Activated T-cell treated with anti-CD3 and anti-CD28 coated beads for 24 hours (primary cell): ENCODE data around the gene KIF26B.

Source experiments
- DNase-seq: peaks from one replicate; pipeline ENCODE4 v3.0.0-alpha.2; 2020; ENCODE audit warnings: low read depth

KIF26B gene

DNA sequence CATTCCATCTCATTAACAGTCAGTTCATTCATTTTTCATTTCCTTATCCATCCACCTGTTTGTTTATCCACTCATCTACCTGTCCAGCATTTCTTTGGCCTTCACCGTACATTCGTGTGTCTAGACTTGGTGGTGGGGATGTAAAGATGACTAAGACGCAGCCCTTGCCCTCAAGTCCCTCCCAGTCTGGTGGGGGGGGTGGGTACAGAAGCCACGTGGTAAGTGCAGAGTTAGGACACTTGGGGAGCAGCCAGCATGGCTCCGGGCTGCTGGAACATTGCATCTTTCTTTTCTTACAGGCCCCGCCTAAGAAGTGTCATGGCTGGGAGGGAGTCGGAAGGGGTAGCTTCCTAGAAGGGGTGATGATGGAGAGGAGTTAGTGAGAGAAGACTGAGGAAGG lies 17.2 kb downstream of the KIF26B start:
- DNase-seq = no peak

- DNase-seq = no peak
These were observed 18.0 kb downstream of the KIF26B start for GRCh38 chr1:245172829-245173228.

DNA sequence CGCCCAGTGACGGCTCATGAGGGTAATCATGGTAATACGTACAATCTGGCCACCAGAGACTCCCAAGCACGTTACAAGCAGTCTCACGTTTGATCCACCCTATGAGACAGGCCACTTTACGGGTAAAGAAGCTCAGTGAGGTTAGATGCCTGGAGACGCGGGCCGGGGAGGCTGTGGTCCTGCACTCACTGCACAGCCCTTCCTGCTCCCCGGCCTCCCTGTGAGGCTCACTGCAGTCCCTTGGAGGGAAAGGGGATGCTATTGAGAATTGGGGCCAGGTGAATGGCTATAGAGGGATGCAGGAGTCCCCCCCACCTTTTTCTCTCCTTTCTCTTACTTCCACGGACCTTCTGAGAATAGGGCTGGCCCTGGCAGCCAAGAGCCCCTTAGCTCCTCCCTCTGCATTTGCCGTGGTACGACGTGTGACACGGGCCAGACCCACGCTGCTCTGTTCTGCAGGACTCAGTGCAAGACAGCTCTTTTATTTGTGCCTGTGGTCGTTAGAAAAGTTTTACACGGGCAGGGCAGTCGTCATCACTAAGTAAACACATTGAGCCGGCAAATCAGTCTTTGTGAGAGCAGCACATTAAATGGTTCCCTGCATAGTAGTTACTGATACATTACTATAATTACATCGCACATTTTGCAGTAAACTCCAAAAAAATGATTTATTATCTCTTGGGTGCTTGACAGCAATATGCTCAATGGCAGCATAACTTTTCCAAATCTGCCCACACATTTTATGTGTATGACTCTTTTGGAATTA lies 18.8 kb downstream of the KIF26B start:
- DNase-seq = no peak

GRCh38 chr1:245177071-245177900 lies 22.5 kb downstream of the KIF26B start:
- no peak for DNase-seq

DNA sequence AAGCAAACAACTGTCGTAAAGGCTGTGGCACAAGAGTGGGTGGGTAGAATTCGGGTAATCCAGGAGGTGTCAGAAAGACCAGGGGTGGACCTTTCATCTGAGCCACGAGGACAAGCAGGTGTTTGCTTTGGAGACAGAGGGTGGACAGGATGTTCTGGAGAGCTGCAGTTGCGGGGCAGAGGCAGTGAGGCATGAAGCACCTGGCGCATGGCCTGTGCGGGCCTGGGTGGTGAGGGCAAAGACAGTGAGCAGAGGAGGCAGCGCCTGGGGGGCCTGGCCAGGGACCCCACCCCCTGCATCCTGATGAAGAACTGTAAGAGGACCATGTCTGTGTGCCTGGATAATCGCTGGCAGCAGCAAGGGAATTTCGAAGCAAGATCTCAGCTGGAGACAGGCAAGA lies 24.9 kb downstream of the KIF26B start:
- no peak for DNase-seq

DNA sequence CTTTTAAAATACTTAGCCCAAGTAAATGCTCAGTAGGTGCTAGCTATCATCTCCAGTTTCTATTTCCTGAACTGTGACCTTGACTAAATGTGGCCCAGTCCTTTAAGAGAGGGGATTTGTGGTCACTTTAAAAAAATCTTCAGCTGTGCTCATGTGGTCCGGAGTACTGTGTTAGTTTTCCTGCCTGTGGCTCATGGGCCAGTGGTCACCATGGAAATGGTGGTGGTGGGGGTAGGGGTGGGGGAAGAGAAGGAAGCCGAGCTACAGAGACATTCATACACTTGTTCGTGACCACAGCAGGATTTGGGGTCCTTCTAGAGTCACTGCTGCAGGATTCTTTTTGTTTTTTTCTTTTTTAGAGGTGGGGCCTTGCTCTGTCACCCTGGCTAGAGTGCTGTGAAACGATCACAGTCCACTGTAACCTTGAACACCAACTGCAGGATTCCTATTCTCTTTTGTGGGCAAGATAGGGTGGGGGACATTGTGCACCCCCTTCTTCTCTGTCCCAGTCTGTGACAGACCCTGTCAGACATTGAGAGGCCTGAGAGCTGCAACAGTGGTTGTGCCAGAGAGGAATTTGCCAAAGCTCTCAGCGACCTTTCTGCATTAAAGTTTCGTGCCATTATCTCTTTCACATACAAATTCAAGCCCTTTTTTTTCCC lies 25.8 kb downstream of the KIF26B start:
- no peak for DNase-seq

DNA sequence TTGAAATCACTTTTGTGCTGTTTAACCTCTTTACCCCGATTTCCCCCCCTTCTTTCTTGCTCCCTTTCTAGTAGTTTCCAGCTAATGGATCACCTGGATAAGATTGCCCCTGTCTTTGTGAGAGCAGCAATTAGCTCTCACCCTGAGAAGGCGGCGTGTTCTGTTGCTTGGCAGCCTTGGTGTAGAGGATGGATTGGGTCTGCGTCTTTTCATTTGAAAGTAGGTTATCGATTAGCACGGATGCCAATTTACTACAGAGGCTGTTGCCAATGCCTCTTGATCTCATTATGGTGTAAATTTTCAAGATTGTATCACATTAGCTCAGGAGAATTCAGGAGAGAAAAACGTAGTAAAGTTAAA lies 26.4 kb downstream of the KIF26B start:
- DNase-seq = no peak

DNA sequence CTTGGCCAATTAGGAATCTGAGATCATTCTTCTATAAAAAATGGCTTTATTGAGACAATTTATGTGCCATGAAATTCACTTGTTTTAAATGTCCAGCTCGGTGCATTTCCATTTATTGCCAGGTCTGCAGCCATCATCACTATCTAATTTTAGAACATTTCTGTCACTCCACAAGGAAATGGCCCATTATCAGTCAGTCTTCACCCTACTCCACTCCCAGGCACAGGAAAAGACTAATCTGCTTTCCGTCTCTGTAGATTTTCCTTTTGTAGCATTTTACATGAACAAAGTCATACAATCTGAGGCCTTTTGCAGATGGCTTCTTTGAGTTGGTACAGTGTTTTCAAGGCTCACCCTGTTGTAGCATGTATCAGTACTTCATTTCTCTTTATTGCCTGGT lies 27.2 kb downstream of the KIF26B start:
- DNase-seq = no peak

GRCh38 chr1:245183429-245183828 lies 28.6 kb downstream of the KIF26B start:
- no peak for DNase-seq

DNA sequence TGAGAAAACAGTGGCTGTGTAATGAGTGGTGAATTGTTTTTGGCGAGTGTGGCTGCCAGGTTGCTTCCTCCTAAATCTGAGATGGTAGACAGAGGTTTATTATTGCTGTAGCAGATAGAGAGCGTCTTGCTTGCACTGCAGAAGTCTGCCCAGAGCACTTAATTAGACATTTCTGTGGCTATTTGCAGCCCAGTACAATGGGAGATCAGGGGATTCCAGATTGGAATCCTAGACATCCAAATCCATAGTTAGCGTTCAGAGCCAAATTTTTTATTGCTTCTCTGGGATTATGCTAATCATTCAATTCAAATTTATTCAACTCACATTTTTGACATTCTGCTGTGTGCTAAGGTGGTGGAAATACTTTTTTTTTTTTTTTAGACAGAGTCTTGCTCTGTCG lies 30.0 kb downstream of the KIF26B start:
- DNase-seq = no peak

- no peak for DNase-seq
These were observed 33.6 kb downstream of the KIF26B start for GRCh38 chr1:245188403-245188802.

DNA sequence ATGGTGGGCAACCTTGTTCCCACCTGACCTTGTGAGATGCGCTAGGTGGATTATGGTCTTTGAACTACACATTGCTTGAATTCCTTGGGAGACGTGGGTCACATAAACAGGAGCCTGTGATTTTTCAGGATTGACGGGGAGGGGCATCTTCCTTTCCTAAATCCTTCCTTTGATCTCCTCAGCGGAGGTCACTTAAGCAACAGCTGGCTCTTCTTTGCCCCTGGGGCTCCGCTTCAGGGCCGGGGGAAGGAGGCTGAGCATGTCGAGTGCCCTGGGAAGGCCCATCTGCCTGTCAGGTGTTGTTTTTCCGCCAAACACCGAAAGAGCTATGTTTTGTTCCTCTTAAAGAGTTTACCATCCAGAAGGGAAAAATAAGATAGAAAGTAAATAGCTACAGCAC lies 40.6 kb downstream of the KIF26B start:
- no peak for DNase-seq

- no peak for DNase-seq
These were observed 42.3 kb downstream of the KIF26B start for GRCh38 chr1:245197121-245197520.

- no peak for DNase-seq
These were observed 43.2 kb downstream of the KIF26B start for GRCh38 chr1:245197911-245198379.

- no peak for DNase-seq
These were observed 44.1 kb downstream of the KIF26B start for GRCh38 chr1:245198748-245199516.

DNA sequence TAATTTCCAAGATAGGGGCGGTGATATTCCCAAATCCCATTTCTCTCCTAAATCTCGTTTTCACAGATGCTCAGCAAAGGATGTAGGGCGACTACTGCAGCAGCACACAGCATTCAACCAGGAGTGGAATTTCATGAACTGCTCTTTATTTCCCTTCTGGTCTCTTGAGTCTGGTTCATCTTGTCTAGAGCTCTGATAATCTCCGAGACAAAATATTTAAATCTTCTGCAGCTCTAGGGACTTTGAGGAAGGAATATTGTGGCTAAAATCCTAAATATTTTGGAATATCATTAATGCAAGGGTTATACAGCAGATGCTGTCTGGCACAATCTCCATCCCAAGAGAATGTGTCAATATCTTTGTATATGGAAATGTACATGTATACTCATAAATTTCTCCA lies 45.4 kb downstream of the KIF26B start:
- no peak for DNase-seq

DNA sequence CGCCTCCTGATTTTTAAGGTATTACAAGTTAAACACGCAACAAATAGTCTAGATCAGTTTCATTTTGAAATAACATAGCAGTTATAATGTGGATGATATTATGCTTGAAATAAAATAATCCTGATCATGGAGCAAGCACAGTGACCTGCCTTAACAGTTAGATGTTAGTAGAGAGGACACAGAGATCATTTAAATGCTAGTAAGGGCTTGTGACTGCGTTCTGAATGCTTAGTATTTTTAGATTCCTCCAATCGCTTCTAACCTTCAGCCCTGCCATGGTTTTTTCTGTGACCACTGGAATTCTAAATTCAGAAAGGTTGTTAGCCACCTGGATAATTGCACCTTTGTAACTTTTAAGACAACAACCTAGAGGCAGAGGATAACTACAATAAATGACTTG lies 46.4 kb downstream of the KIF26B start:
- no peak for DNase-seq

GRCh38 chr1:245201827-245202226 lies 47.0 kb downstream of the KIF26B start:
- DNase-seq = no peak

DNA sequence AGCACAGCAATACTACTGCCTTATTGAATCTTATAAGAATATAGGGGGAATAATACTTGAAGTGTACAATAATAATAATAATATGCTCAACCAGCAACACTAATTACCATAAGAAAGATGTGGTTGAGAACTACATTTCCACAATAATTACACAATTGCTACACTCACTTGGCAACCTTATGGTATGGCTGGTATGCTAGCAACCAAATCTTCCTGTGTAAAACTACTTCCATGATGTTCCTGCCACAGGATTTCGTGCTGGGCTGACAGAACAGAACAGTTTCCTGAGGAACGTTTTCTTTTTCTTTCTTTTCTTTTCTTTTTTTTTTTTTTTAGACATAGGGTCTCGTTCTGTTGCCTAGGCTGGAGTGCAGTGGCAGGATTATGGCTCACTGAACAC lies 50.6 kb downstream of the KIF26B start:
- DNase-seq = no peak

GRCh38 chr1:245205864-245206263 lies 51.1 kb downstream of the KIF26B start:
- DNase-seq = no peak

GRCh38 chr1:245207056-245207638 lies 52.4 kb downstream of the KIF26B start:
- no peak for DNase-seq

DNA sequence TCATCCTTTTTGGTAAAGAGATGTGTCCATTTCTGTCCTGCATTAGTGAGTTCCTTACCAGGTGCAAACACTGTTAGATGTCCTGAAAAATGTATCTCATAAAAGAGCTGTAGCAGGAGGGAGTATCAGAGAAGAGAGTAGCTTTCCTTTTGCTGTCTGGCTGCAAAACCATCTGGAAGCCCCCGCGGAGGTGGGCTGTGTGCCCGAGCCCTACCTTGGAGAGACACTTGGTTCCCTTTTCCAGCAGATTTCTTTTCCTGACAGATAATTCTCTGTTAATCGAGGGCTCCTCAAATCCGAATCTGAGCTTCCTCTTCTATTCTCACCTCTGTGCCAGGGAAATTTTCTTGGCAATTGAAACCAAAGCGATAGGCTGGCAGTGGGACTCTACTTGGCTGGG lies 53.0 kb downstream of the KIF26B start:
- DNase-seq = no peak
